ENCODE data around the gene ULK4. TPM values are rescaled to one million over a fixed set of nuclear protein-coding genes. Genes with fewer than 3 reads are reported as not detected.

The ULK4 gene
- total and polyA plus RNA-seq, 2 of the 8 experiments (the other 6 are each of a cell fraction or from before 2014, with no cell fraction given): 3.0 to 10.8 TPM

DNA sequence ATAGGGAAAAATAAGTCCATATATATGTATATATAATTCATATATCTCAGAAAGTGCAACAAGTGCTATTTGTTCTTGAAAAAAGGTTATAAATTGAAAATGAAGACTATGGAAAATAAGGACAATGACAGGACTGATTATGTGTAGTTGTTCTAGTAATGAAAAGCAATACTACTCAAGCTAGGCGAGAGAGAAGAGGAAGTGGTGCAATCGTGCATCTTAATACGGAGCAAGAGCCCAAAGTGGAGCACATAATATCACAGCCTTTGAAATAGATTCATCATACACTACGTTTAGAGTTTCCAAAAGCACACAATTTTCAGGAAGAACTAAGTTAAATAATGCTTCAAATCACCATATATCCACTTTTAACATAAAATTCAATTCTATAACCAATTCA is 87.9 kb downstream of the ULK4 start (continued):
- TF ChIP-seq, protein P1, sequence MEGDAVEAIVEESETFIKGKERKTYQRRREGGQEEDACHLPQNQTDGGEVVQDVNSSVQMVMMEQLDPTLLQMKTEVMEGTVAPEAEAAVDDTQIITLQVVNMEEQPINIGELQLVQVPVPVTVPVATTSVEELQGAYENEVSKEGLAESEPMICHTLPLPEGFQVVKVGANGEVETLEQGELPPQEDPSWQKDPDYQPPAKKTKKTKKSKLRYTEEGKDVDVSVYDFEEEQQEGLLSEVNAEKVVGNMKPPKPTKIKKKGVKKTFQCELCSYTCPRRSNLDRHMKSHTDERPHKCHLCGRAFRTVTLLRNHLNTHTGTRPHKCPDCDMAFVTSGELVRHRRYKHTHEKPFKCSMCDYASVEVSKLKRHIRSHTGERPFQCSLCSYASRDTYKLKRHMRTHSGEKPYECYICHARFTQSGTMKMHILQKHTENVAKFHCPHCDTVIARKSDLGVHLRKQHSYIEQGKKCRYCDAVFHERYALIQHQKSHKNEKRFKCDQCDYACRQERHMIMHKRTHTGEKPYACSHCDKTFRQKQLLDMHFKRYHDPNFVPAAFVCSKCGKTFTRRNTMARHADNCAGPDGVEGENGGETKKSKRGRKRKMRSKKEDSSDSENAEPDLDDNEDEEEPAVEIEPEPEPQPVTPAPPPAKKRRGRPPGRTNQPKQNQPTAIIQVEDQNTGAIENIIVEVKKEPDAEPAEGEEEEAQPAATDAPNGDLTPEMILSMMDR (IDR thresholded peaks at IDR 0.05; ENCODE audit: control extremely low read depth in 1 of 3, insufficient read depth in 1 of 3, low read depth in 1 of 3, low read length in 3 of 3): no peak
- no peak for TF ChIP-seq HDAC6 (IDR thresholded peaks at IDR 0.05; ENCODE audit: low read depth, low read length)

Data from H1 (cell line).